WTC11 (cell line): Measurements from ENCODE around the gene RASSF8. TPM values are rescaled to one million over a fixed set of nuclear protein-coding genes. Genes with fewer than 3 reads are reported as not detected.

Experiments
- ATAC-seq: fragments of 200-7000 bp; cut with Tn5 transposase; 2 replicates; pipeline ENCODE4 v1.10.0; 2021; ENCODE audit warnings: mild to moderate bottlenecking, moderate library complexity
- CTCF ChIA-PET: fragments of 300-600 bp; sonication (Branson Sonifier 250); formaldehyde crosslinking; loops from one replicate; lab custom pipeline; 2021; ENCODE audit warnings: antibody characterized with exemption; lab: Charles Lee
- POLR2A ChIA-PET: fragments of 350-600 bp; sonication (Branson Sonifier 250); formaldehyde crosslinking; loops from one replicate; lab custom pipeline; 2021; ENCODE audit warnings: antibody characterized with exemption; lab: Charles Lee
- DNase-seq: peaks from one replicate; pipeline ENCODE4 v3.0.0; 2021; ENCODE audit warnings: low spot score
- H3K27ac Mint-ChIP-seq: 2 replicates; pipeline ENCODE4 v1.8.0; 2021; ENCODE audit warnings: mixed read lengths
- H3K27me3 Mint-ChIP-seq: 2 replicates; pipeline ENCODE4 v1.8.0; 2021; ENCODE audit warnings: low read depth, mild to moderate bottlenecking, moderate library complexity, mixed read lengths
- H3K36me3 Mint-ChIP-seq: 2 replicates; pipeline ENCODE4 v1.8.0; 2021; ENCODE audit warnings: mixed read lengths
- H3K4me1 Mint-ChIP-seq: 2 replicates; pipeline ENCODE4 v1.8.0; 2022; ENCODE audit warnings: mixed read lengths
- H3K4me3 Mint-ChIP-seq: 2 replicates; pipeline ENCODE4 v1.8.0; 2021; ENCODE audit warnings: mild to moderate bottlenecking, moderate library complexity, mixed read lengths
- H3K9me3 Mint-ChIP-seq: 2 replicates; pipeline ENCODE4 v1.8.0; 2021; ENCODE audit warnings: mixed read lengths
- AFF4 ChIP-seq: sonication (generic); formaldehyde crosslinking; IDR thresholded peaks from 2 replicates; pipeline ENCODE4 v1.8.1; 2023; ENCODE audit warnings: mild to moderate bottlenecking, missing genetic modification reagents, borderline replicate concordance
- CREM ChIP-seq: sonication (generic); formaldehyde crosslinking; IDR thresholded peaks from 2 replicates; pipeline ENCODE4 v1.8.1; 2022; ENCODE audit warnings: mild to moderate bottlenecking, missing genetic modification reagents, moderate library complexity
- CTCF ChIP-seq: fragments of 200-600 bp; IDR thresholded peaks from 2 replicates; pipeline ENCODE4 v1.8.0; 2022; ENCODE audit warnings: antibody characterized with exemption
- FOXP1 ChIP-seq: sonication (generic); formaldehyde crosslinking; IDR thresholded peaks from 2 replicates; pipeline ENCODE4 v1.8.0; 2022; ENCODE audit warnings: missing genetic modification reagents, mild to moderate bottlenecking, moderate library complexity, borderline replicate concordance
- FOXP4 ChIP-seq: sonication (generic); formaldehyde crosslinking; IDR thresholded peaks from 2 replicates; pipeline ENCODE4 v1.8.0; 2022; ENCODE audit warnings: mild to moderate bottlenecking, missing genetic modification reagents
- GRHL2 ChIP-seq: fragments of 250-450 bp; sonication (Bioruptor Pico); IDR thresholded peaks from 2 replicates; pipeline ENCODE4 v1.8.0; 2022; ENCODE audit warnings: mild to moderate bottlenecking, moderate library complexity; ENCODE audit not compliant: insufficient replicate concordance, severe bottlenecking
- NR3C1 ChIP-seq: sonication (generic); formaldehyde crosslinking; conservative IDR thresholded peaks from 2 replicates; pipeline ENCODE4 v1.8.1; 2023; ENCODE audit warnings: low read depth, mild to moderate bottlenecking, missing genetic modification reagents
- PRDM15 ChIP-seq: sonication (generic); formaldehyde crosslinking; IDR thresholded peaks from 2 replicates; pipeline ENCODE4 v1.8.0; 2022; ENCODE audit warnings: missing genetic modification reagents
- TEAD1 ChIP-seq: sonication (generic); formaldehyde crosslinking; IDR thresholded peaks from 2 replicates; pipeline ENCODE4 v1.8.0; 2022; ENCODE audit warnings: mild to moderate bottlenecking, missing genetic modification reagents
- ZNF219 ChIP-seq: sonication (generic); formaldehyde crosslinking; IDR thresholded peaks from 2 replicates; pipeline ENCODE4 v1.8.0; 2023; ENCODE audit warnings: missing genetic modification reagents, mild to moderate bottlenecking, borderline replicate concordance
- ZNF263 ChIP-seq: sonication (generic); formaldehyde crosslinking; IDR thresholded peaks from 2 replicates; pipeline ENCODE4 v1.8.1; 2022; ENCODE audit warnings: low read depth, mild to moderate bottlenecking, moderate library complexity, missing genetic modification reagents
- ZNF416 ChIP-seq: fragments of 250-450 bp; sonication (Bioruptor Pico); IDR thresholded peaks from 2 replicates; pipeline ENCODE4 v1.9.0; 2021; ENCODE audit warnings: mild to moderate bottlenecking, inconsistent platforms
- ZNF512 ChIP-seq: sonication (generic); formaldehyde crosslinking; IDR thresholded peaks from 2 replicates; pipeline ENCODE4 v1.8.1; 2022; ENCODE audit warnings: missing genetic modification reagents, borderline replicate concordance
- ZNF532 ChIP-seq: fragments of 250-450 bp; sonication (Bioruptor Pico); IDR thresholded peaks from 2 replicates; pipeline ENCODE4 v1.9.0; 2021; ENCODE audit warnings: mild to moderate bottlenecking, borderline replicate concordance
- total RNA-seq: library from RNA; stranded (reverse); gene quantifications from 3 replicates; pipeline ENCODE4 v1.2.3, GENCODE V29; 2021

RASSF8 gene
- total RNA-seq, 1 experiment from 2014 or later = 48.6 TPM

- TF ChIP-seq AFF4 (CRISPR knock-in tag) (no peak), FOXP4 (CRISPR knock-in tag) (no peak), CTCF (no peak), FOXP1 (CRISPR knock-in tag) (no peak), ZNF219 (CRISPR knock-in tag) (no peak)
Observed at GRCh38 chr12:25925064-25925463, 33.4 kb upstream of the RASSF8 start (continued).

GRCh38 chr12:25926536-25926935 lies 31.9 kb upstream of the RASSF8 start:
- no peaks in the 10 kb centered on the region for H3K9me3 Mint-ChIP-seq
- no peak for ATAC-seq
- H3K27me3 Mint-ChIP-seq = no peaks in the 10 kb centered on the region
- POLR2A ChIA-PET = no interaction called here
- H3K27ac Mint-ChIP-seq = no peak overlapping the region
- no peaks in the 10 kb centered on the region for H3K36me3 Mint-ChIP-seq
- peaks cover 7% of the 10 kb centered on the region for H3K4me1 Mint-ChIP-seq
- no peak overlapping the region for H3K4me3 Mint-ChIP-seq
- no peak for DNase-seq
- CTCF ChIA-PET = no interaction called here
- TF ChIP-seq CREM (CRISPR knock-in tag) = no peak
- no peak for TF ChIP-seq GRHL2 (CRISPR knock-in tag)
- TF ChIP-seq ZNF416 (CRISPR knock-in tag) = no peak
- no peak for TF ChIP-seq NR3C1 (CRISPR knock-in tag)
- TF ChIP-seq TEAD1 = no peak
- TF ChIP-seq PRDM15 (CRISPR knock-in tag) = no peak
- TF ChIP-seq ZNF263 (CRISPR knock-in tag) = no peak
- TF ChIP-seq ZNF532 (CRISPR knock-in tag) = no peak
- TF ChIP-seq ZNF512 (CRISPR knock-in tag) = no peak
